ENCODE data around the gene NEK10. TPM values are rescaled to one million over a fixed set of nuclear protein-coding genes. Genes with fewer than 3 reads are reported as not detected.

NEK10 gene
- total RNA-seq, 1 experiment from 2014 or later, result 1.2 TPM

GRCh38 chr3:27344192-27344591, 25.0 kb downstream of the NEK10 start:
- ChIA-PET RAD21 (ENCODE audit: low non-redundant PET in 1 of 2, low total read pairs in 2 of 2, uncharacterized antibody in 2 of 2, unreplicated experiment in 2 of 2) (no interaction called here), POLR2A (no interaction called here), CTCF (interaction anchor here (1.4 kb wide), 1 partner anchor 14 kb away, joined by 3 read pairs; no protein-coding TSS in a partner anchor)
- Histone ChIP-seq H3K9ac (ENCODE audit: low read length) (no peak overlapping the region), H3K4me3 (replicated peaks in 1 of 2; ENCODE audit: low read depth in 1 of 2, low read length in 2 of 2) (no peak overlapping the region), H3K27me3 (ENCODE audit: insufficient read depth, low read length) (no peaks in the 10 kb centered on the region), H3K27ac (ENCODE audit: low read depth, low read length) (no peak overlapping the region), H3K36me3 (ENCODE audit: control insufficient read depth in 1 of 2, insufficient read depth in 2 of 2, low read length in 2 of 2) (no peaks in the 10 kb centered on the region), H3K4me1 (ENCODE audit: control insufficient read depth in 1 of 2, insufficient read depth in 2 of 2, low read length in 2 of 2) (no peaks in the 10 kb centered on the region), H2AFZ (ENCODE audit: low read depth, low read length, poor library complexity, severe bottlenecking) (no peak overlapping the region), H4K20me1 (ENCODE audit: insufficient read depth) (no peaks in the 10 kb centered on the region), H3K9me3 (ENCODE audit: control insufficient read depth in 1 of 2, insufficient read depth in 1 of 2, low read depth in 1 of 2, low read length in 2 of 2) (no peaks in the 10 kb centered on the region), H3K9me2 (ENCODE audit: insufficient read depth) (no peaks in the 10 kb centered on the region), H3K4me2 (ENCODE audit: low read length) (no peak overlapping the region), H3K79me2 (ENCODE audit: insufficient read depth, low read length) (no peaks in the 10 kb centered on the region)
- TF ChIP-seq POLR2A (IDR thresholded peaks at IDR 0.05; ENCODE audit: borderline replicate concordance, extremely low read depth, insufficient read depth, insufficient read length) (no peak), CEBPB (IDR thresholded peaks at IDR 0.05; ENCODE audit: low read depth) (no peak), ZNF274 (IDR thresholded peaks at IDR 0.05; ENCODE audit: low read depth, low read length) (no peak), SP1 (IDR thresholded peaks at IDR 0.05; ENCODE audit: low read depth) (no peak), MAX (IDR thresholded peaks at IDR 0.05) (no peak), ZBTB33 (IDR thresholded peaks at IDR 0.05; ENCODE audit: extremely low read depth, insufficient replicate concordance, low read length) (no peak), YY1 (IDR thresholded peaks at IDR 0.05; ENCODE audit: extremely low read depth, insufficient replicate concordance, low read depth, low read length) (no peak), SRF (IDR thresholded peaks at IDR 0.05; ENCODE audit: low read depth) (no peak), SIN3A (IDR thresholded peaks at IDR 0.05; ENCODE audit: low read depth) (no peak), EZH2 (IDR thresholded peaks at IDR 0.05) (no peak)
- intact Hi-C loops (cut with micrococcal nuclease), result no loop called here
- DNase-seq (ENCODE audit: low read depth, low spot score) (no peak), ATAC-seq (no peak)
- no TSS peak for BruUV-seq (replicated peaks)
